Mesendoderm (in vitro differentiated cells): ENCODE data around the gene FSIP1.

Source experiments
- DNase-seq: peaks from one replicate; pipeline ENCODE4 v3.0.0; 2013
- H2AK5ac ChIP-seq: 2 replicates; pipeline ENCODE4 v1.6.1; 2013; ENCODE audit warnings: low read length, inconsistent platforms
- H2BK120ac ChIP-seq: 2 replicates; pipeline ENCODE4 v1.6.1; 2013; ENCODE audit warnings: low read depth, mild to moderate bottlenecking, low read length, moderate library complexity, mixed read lengths
- H2BK15ac ChIP-seq: replicated peaks from 2 replicates; pipeline ENCODE4 v1.6.1; 2013; ENCODE audit warnings: low read depth, mild to moderate bottlenecking, moderate library complexity
- H2BK5ac ChIP-seq: 2 replicates; pipeline ENCODE4 v1.6.1; 2013; ENCODE audit warnings: low read length, inconsistent platforms
- H3K18ac ChIP-seq: 2 replicates; pipeline ENCODE4 v1.6.1; 2013; ENCODE audit warnings: mild to moderate bottlenecking, low read length, mixed read lengths
- H3K23ac ChIP-seq: one replicate; pipeline ENCODE4 v1.6.1; 2013; ENCODE audit warnings: low read length
- H3K27ac ChIP-seq: 2 replicates; pipeline ENCODE4 v1.5.1; 2013; ENCODE audit warnings: low read depth, mild to moderate bottlenecking, inconsistent platforms, low read length, moderate library complexity
- H3K27me3 ChIP-seq: 2 replicates; pipeline ENCODE4 v1.6.1; 2013; ENCODE audit warnings: low read length, control low read depth, mild to moderate bottlenecking, inconsistent platforms; ENCODE audit not compliant: insufficient read depth, poor library complexity
- H3K36me3 ChIP-seq: 2 replicates; pipeline ENCODE4 v1.6.1; 2013; ENCODE audit warnings: low read length, inconsistent platforms; ENCODE audit not compliant: control insufficient read depth, insufficient read depth
- H3K4ac ChIP-seq: one replicate; pipeline ENCODE4 v1.6.1; 2013; ENCODE audit warnings: low read depth, mild to moderate bottlenecking, low read length, moderate library complexity
- H3K4me1 ChIP-seq: 2 replicates; pipeline ENCODE4 v1.6.1; 2013; ENCODE audit warnings: low read depth, low read length, inconsistent platforms; ENCODE audit not compliant: control insufficient read depth
- H3K4me2 ChIP-seq: 2 replicates; pipeline ENCODE4 v1.6.1; 2013; ENCODE audit warnings: low read length
- H3K4me3 ChIP-seq: 2 replicates; pipeline ENCODE4 v1.5.1; 2013; ENCODE audit warnings: mild to moderate bottlenecking, low read length
- H3K56ac ChIP-seq: one replicate; pipeline ENCODE4 v1.6.1; 2013; ENCODE audit warnings: low read length
- H3K79me1 ChIP-seq: 2 replicates; pipeline ENCODE4 v1.6.1; 2013; ENCODE audit warnings: low read length, inconsistent platforms
- H3K79me2 ChIP-seq: 2 replicates; pipeline ENCODE4 v1.6.1; 2013; ENCODE audit warnings: mild to moderate bottlenecking, low read length; ENCODE audit not compliant: control insufficient read depth, insufficient read depth
- H3K9ac ChIP-seq: 2 replicates; pipeline ENCODE4 v1.6.1; 2013; ENCODE audit warnings: low read length, inconsistent platforms
- H4K5ac ChIP-seq: one replicate; pipeline ENCODE4 v1.6.1; 2013; ENCODE audit warnings: low read length
- H4K8ac ChIP-seq: one replicate; pipeline ENCODE4 v1.6.1; 2013; ENCODE audit warnings: low read depth, mild to moderate bottlenecking, control low read depth, low read length, moderate library complexity
- WGBS: extraction: QIAGEN DNeasy Blood & Tissue Kit; methylation state at CpG from one replicate; pipeline ENCODE4 v1.1.7; 2013; ENCODE audit warnings: low lambda C conversion rate, missing lambda C conversion rate; ENCODE audit not compliant: insufficient coverage; ENCODE audit errors: extremely low coverage; 5-methylcytosine and 5-hydroxymethylcytosine counted together

The FSIP1 gene

GRCh38 chr15:39623529-39623931, 159.1 kb downstream of the FSIP1 start:
- Histone ChIP-seq H2BK5ac (no peak overlapping the region), H2BK15ac (no peak overlapping the region), H3K4me1 (peaks cover 1% of the 10 kb centered on the region), H3K9ac (no peak overlapping the region), H2BK120ac (no peak overlapping the region), H3K56ac (no peak overlapping the region), H3K4ac (no peak overlapping the region), H3K79me2 (no peaks in the 10 kb centered on the region), H3K79me1 (no peaks in the 10 kb centered on the region), H3K4me2 (no peak overlapping the region), H4K8ac (no peak overlapping the region), H3K23ac (no peak overlapping the region), H4K5ac (no peak overlapping the region), H3K27ac (no peak overlapping the region), H2AK5ac (no peak overlapping the region), H3K36me3 (no peaks in the 10 kb centered on the region), H3K27me3 (no peaks in the 10 kb centered on the region), H3K4me3 (no peak overlapping the region), H3K18ac (no peak overlapping the region)
- WGBS = no CpG with 5 or more reads among the region's 4 CpGs
- DNase-seq = no peak

- Histone ChIP-seq H3K4me2 (no peak overlapping the region), H2BK5ac (no peak overlapping the region), H4K5ac (no peak overlapping the region), H2BK15ac (no peak overlapping the region), H3K36me3 (no peaks in the 10 kb centered on the region), H3K79me2 (no peaks in the 10 kb centered on the region), H3K27me3 (no peaks in the 10 kb centered on the region), H3K79me1 (no peaks in the 10 kb centered on the region), H3K18ac (no peak overlapping the region), H3K27ac (no peak overlapping the region), H2BK120ac (no peak overlapping the region), H2AK5ac (no peak overlapping the region), H3K4me1 (no peaks in the 10 kb centered on the region), H3K9ac (no peak overlapping the region), H3K56ac (no peak overlapping the region), H3K4me3 (no peak overlapping the region), H3K23ac (no peak overlapping the region), H3K4ac (no peak overlapping the region), H4K8ac (no peak overlapping the region)
- WGBS = no CpG with 5 or more reads among the region's 6 CpGs
- no peak for DNase-seq
These were observed 159.8 kb downstream of the FSIP1 start for GRCh38 chr15:39622660-39623516.

- Histone ChIP-seq H3K4me3 (no peak overlapping the region), H3K4me2 (no peak overlapping the region), H3K79me1 (no peaks in the 10 kb centered on the region), H2AK5ac (no peak overlapping the region), H3K36me3 (no peaks in the 10 kb centered on the region), H3K27me3 (no peaks in the 10 kb centered on the region), H2BK15ac (no peak overlapping the region), H3K23ac (no peak overlapping the region), H3K4me1 (no peaks in the 10 kb centered on the region), H4K5ac (no peak overlapping the region), H3K4ac (no peak overlapping the region), H4K8ac (no peak overlapping the region), H3K79me2 (no peaks in the 10 kb centered on the region), H3K9ac (no peak overlapping the region), H3K56ac (no peak overlapping the region), H3K27ac (no peak overlapping the region), H3K18ac (no peak overlapping the region), H2BK5ac (no peak overlapping the region), H2BK120ac (no peak overlapping the region)
- no peak for DNase-seq
- no CpG with 5 or more reads among the region's 1 CpG for WGBS
These were observed 160.7 kb downstream of the FSIP1 start for GRCh38 chr15:39621976-39622375.

- no peak overlapping the region for H3K18ac ChIP-seq
- no peak overlapping the region for H4K5ac ChIP-seq
- H3K79me1 ChIP-seq = no peaks in the 10 kb centered on the region
- H2BK5ac ChIP-seq = no peak overlapping the region
- no peaks in the 10 kb centered on the region for H3K4me1 ChIP-seq
- no peak overlapping the region for H3K23ac ChIP-seq
- H4K8ac ChIP-seq = no peak overlapping the region
- H2BK15ac ChIP-seq = no peak overlapping the region
- H3K27me3 ChIP-seq = no peaks in the 10 kb centered on the region
- no peak overlapping the region for H3K4me2 ChIP-seq
- no peak overlapping the region for H3K9ac ChIP-seq
- no peak overlapping the region for H2AK5ac ChIP-seq
- H3K4ac ChIP-seq = no peak overlapping the region
- no CpG with 5 or more reads among the region's 1 CpG for WGBS
- no peak overlapping the region for H3K27ac ChIP-seq
- no peak overlapping the region for H3K56ac ChIP-seq
- H3K36me3 ChIP-seq = no peaks in the 10 kb centered on the region
- no peaks in the 10 kb centered on the region for H3K79me2 ChIP-seq
- H2BK120ac ChIP-seq = no peak overlapping the region
- H3K4me3 ChIP-seq = no peak overlapping the region
- DNase-seq = no peak
These were observed 161.4 kb downstream of the FSIP1 start for GRCh38 chr15:39621210-39621609.

- H3K79me2 ChIP-seq = no peaks in the 10 kb centered on the region
- H3K36me3 ChIP-seq = no peaks in the 10 kb centered on the region
- H3K18ac ChIP-seq = no peak overlapping the region
- H4K5ac ChIP-seq = no peak overlapping the region
- WGBS = no CpG with 5 or more reads among the region's 3 CpGs
- no peak overlapping the region for H2BK15ac ChIP-seq
- H3K27ac ChIP-seq = no peak overlapping the region
- no peak overlapping the region for H2BK5ac ChIP-seq
- H2BK120ac ChIP-seq = no peak overlapping the region
- H2AK5ac ChIP-seq = no peak overlapping the region
- no peak overlapping the region for H3K9ac ChIP-seq
- H3K4me3 ChIP-seq = no peak overlapping the region
- H3K79me1 ChIP-seq = no peaks in the 10 kb centered on the region
- H4K8ac ChIP-seq = no peak overlapping the region
- no peaks in the 10 kb centered on the region for H3K4me1 ChIP-seq
- no peak for DNase-seq
- H3K4ac ChIP-seq = no peak overlapping the region
- no peaks in the 10 kb centered on the region for H3K27me3 ChIP-seq
- no peak overlapping the region for H3K56ac ChIP-seq
- no peak overlapping the region for H3K4me2 ChIP-seq
- H3K23ac ChIP-seq = no peak overlapping the region
These were observed 164.4 kb downstream of the FSIP1 start for GRCh38 chr15:39618063-39618823.
